Psoas muscle (tissue), 8 donors: ENCODE data around the gene RFX8. TPM values are rescaled to one million over a fixed set of nuclear protein-coding genes. Genes with fewer than 3 reads are reported as not detected.
A peak's percentile ranks its signal among the peaks of the same experiment; 100 is the strongest.

Source experiments
- ATAC-seq, 4 donors: fragments of 200-7000 bp; cut with Tn5 transposase; one replicate each; pipeline ENCODE4 v1.9.1; 2020; ENCODE audit warnings: moderate library complexity in 3 of 4, mild to moderate bottlenecking in 2 of 4
- DNase-seq, 2 donors: peaks; one replicate each; pipeline ENCODE4 v3.0.0-alpha.2; 2020
- H3K27ac ChIP-seq: fragments of 200-600 bp; one replicate; pipeline ENCODE4 v1.8.0; 2022
- H3K27me3 ChIP-seq, 3 donors: fragments of 200-600 bp in 1 of 3; one replicate each; pipeline versions ENCODE4 v1.6.1 to v1.8.0; 2013 to 2022; ENCODE audit warnings: low read length in 2 of 3, mild to moderate bottlenecking in 2 of 3, moderate library complexity in 1 of 3; ENCODE audit not compliant: insufficient read depth in 3 of 3
- H3K36me3 ChIP-seq, 2 donors: fragments of 200-600 bp in 1 of 2; one replicate each; pipeline versions ENCODE4 v1.6.1 to v1.8.0; 2013 to 2022; ENCODE audit warnings: low read depth in 1 of 2, mild to moderate bottlenecking in 1 of 2, moderate library complexity in 1 of 2; ENCODE audit not compliant: insufficient read depth in 1 of 2
- H3K4me1 ChIP-seq: fragments of 200-600 bp; one replicate; pipeline ENCODE4 v1.8.0; 2022
- H3K4me3 ChIP-seq: fragments of 200-600 bp; one replicate; pipeline ENCODE4 v1.8.0; 2022; ENCODE audit warnings: mild to moderate bottlenecking
- H3K9me3 ChIP-seq: fragments of 200-600 bp; one replicate; pipeline ENCODE4 v1.8.0; 2022
- CTCF ChIP-seq: fragments of 200-600 bp; IDR thresholded peaks from one replicate; pipeline ENCODE4 v1.8.0; 2022; ENCODE audit warnings: antibody characterized with exemption
- WGBS, 3 donors: extraction: QIAGEN DNeasy Blood & Tissue Kit; methylation state at CpG; one replicate each; pipeline versions ENCODE4 v1.1.6 to v1.1.7; 2013; 5-methylcytosine and 5-hydroxymethylcytosine counted together
- intact Hi-C, 2 donors: fragments of 100-400 bp; cut with DNase I; formaldehyde crosslinking; loops; one replicate each; pipeline versions ENCODE4 v1.11.0 to v1.14.2; 2022
- polyA plus RNA-seq, 3 donors: library from polyadenylated mRNA; stranded (reverse); fragments of 200-250 nt; gene quantifications; one replicate each; pipeline ENCODE4 v1.2.3, GENCODE V29; 2013
- total RNA-seq, 4 donors: library from RNA; stranded (reverse); fragmentation: NEBNext Ultra II Directional in 2 of 4; extraction: Animal tissue kit (Norgen Biotek cat#: 25700) in 2 of 4; gene quantifications; one replicate each; pipeline versions ENCODE4 v1.2.1 to v1.2.4, GENCODE V29; 2021 to 2023
- donor health status: healthy with polysubstance abuse.
- donor health status: DM: no; HTN: no; CAD: no; lungs with moderate emphysema.
- donor health status: Bipolar disorder and iron deficiency.
- donor health status: healthy.
- donor health status: DM: yes; HTN: yes; CAD: no.
- donor health status: DM: no; HTN: no; CAD: no.
- donor health status: DM: no; HTN: no; CAD: no.
- donor health status: DM: yes; HTN: yes; CAD: no.

The RFX8 gene
- total and polyA plus RNA-seq, 7 donors: 0.03 to 0.29 (median 0.12) TPM; not detected in 4

GRCh38 chr2:101426822-101427221, 48.1 kb downstream of the RFX8 start:
- Histone ChIP-seq H3K36me3 (no peaks in the 10 kb centered on the region), H3K27ac (no peak overlapping the region), H3K9me3 (no peaks in the 10 kb centered on the region), H3K4me1 (peaks cover 15% of the 10 kb centered on the region), H3K4me3 (no peak overlapping the region), H3K27me3 (no peaks in the 10 kb centered on the region)
- 86 to 90% (median 89%) methylated on average over 7 of the region's 7 CpGs for WGBS, 3 donors
- intact Hi-C loops: loop anchor here in 1 of 2 donors (5.0 kb wide), 1 partner anchor 95 kb away; no protein-coding TSS in a partner anchor
- ATAC-seq: no peak
- no peak for TF ChIP-seq CTCF
- no peak for DNase-seq

GRCh38 chr2:101420623-101421022, 54.3 kb downstream of the RFX8 start:
- H3K4me3 ChIP-seq: no peak overlapping the region
- DNase-seq (no peak), ATAC-seq (peak in 2 of 4 donors; percentile 42 to 66)
- H3K4me1 ChIP-seq: no peaks in the 10 kb centered on the region
- intact Hi-C loops: no loop called here
- H3K36me3 ChIP-seq: no peaks in the 10 kb centered on the region
- H3K9me3 ChIP-seq: no peaks in the 10 kb centered on the region
- H3K27ac ChIP-seq: no peak overlapping the region
- 54 to 74% (median 65%) methylated on average over 4 of the region's 4 CpGs for WGBS, 3 donors
- no peak for TF ChIP-seq CTCF
- H3K27me3 ChIP-seq: no peaks in the 10 kb centered on the region

- H3K4me1 ChIP-seq: no peaks in the 10 kb centered on the region
- no peak overlapping the region for H3K27ac ChIP-seq
- intact Hi-C loops: loop anchor here (2.0 to 5.0 kb wide), 3 partner anchors 278 to 413 kb away; partner anchors contain the start of gene MAP4K4 (in 1 of the 2)
- peaks cover 0 to 3% (median 0%) of the 10 kb centered on the region in 3 donors for H3K27me3 ChIP-seq
- DNase-seq (no peak), ATAC-seq (peak; percentile 65 to 74 (median 72))
- TF ChIP-seq CTCF: peak; percentile 73
- no peaks in the 10 kb centered on the region for H3K9me3 ChIP-seq
- no peak overlapping the region for H3K4me3 ChIP-seq
- 88 to 92% (median 90%) methylated on average over 10 of the region's 10 CpGs for WGBS, 3 donors
- H3K36me3 ChIP-seq: no peaks in the 10 kb centered on the region
Measured at GRCh38 chr2:101419096-101419663, 55.7 kb downstream of the RFX8 start.

- intact Hi-C loops: loop anchor here (2.0 to 5.0 kb wide), 3 partner anchors 279 to 414 kb away; partner anchors contain the start of gene MAP4K4 (in 1 of the 2)
- Histone ChIP-seq H3K36me3 (no peaks in the 10 kb centered on the region), H3K4me1 (no peaks in the 10 kb centered on the region), H3K27ac (no peak overlapping the region), H3K4me3 (no peak overlapping the region), H3K9me3 (no peaks in the 10 kb centered on the region), H3K27me3 (peaks cover 0 to 3% (median 0%) of the 10 kb centered on the region in 3 donors)
- DNase-seq (no peak), ATAC-seq (no peak)
- TF ChIP-seq CTCF: no peak
- 48 to 59% (median 49%) methylated on average over 12 of the region's 12 CpGs for WGBS, 3 donors
Measured at GRCh38 chr2:101418460-101419095, 56.3 kb downstream of the RFX8 start.
